Karpas-422 (cell line): ENCODE results near the gene MDN1. TPM values are rescaled to one million over a fixed set of nuclear protein-coding genes. Genes with fewer than 3 reads are reported as not detected.
"Not testable (repeated sequence)": the region's sequence is repeated elsewhere in the genome, so short reads cannot be mapped to it uniquely, and the experiment has no call there.

Source experiments
- DNase-seq: peaks from one replicate; pipeline ENCODE4 v3.0.0-alpha.2; 2015
- H2AFZ ChIP-seq: fragments of 200-600 bp; sonication (generic); 2 replicates; pipeline ENCODE4 v1.6.1; 2014; ENCODE audit warnings: antibody characterized with exemption, low read length, mixed read lengths
- H3K27ac ChIP-seq: fragments of 200-600 bp; sonication (generic); 2 replicates; pipeline ENCODE4 v1.5.1; 2014; ENCODE audit warnings: mild to moderate bottlenecking, low read length, moderate library complexity
- H3K27me3 ChIP-seq: fragments of 200-600 bp; sonication (generic); 2 replicates; pipeline ENCODE4 v1.6.1; 2014; ENCODE audit warnings: low read length, mixed read lengths
- H3K36me3 ChIP-seq: fragments of 200-600 bp; sonication (generic); 2 replicates; pipeline ENCODE4 v1.6.1; 2014; ENCODE audit warnings: low read length, mixed read lengths; ENCODE audit not compliant: insufficient read depth
- H3K4me1 ChIP-seq: fragments of 200-600 bp; sonication (generic); 2 replicates; pipeline ENCODE4 v1.6.1; 2014; ENCODE audit warnings: mild to moderate bottlenecking, low read length, mixed read lengths
- H3K4me2 ChIP-seq: fragments of 200-600 bp; sonication (generic); 2 replicates; pipeline ENCODE4 v1.6.1; 2014; ENCODE audit warnings: low read length, low read depth, mild to moderate bottlenecking; ENCODE audit not compliant: poor library complexity, severe bottlenecking
- H3K4me3 ChIP-seq: fragments of 200-600 bp; sonication (generic); 2 replicates; pipeline ENCODE4 v1.5.1; 2014; ENCODE audit warnings: mild to moderate bottlenecking, antibody characterized with exemption, low read length, mixed read lengths
- H3K79me2 ChIP-seq: fragments of 200-600 bp; sonication (generic); 2 replicates; pipeline ENCODE4 v1.6.1; 2014; ENCODE audit warnings: mild to moderate bottlenecking, low read length, mixed read lengths
- H3K9ac ChIP-seq: fragments of 200-600 bp; sonication (generic); 2 replicates; pipeline ENCODE4 v1.6.0; 2014; ENCODE audit warnings: low read length
- H3K9me2 ChIP-seq: fragments of 200-600 bp; sonication (generic), shearing (Covaris generic); replicated peaks from 2 replicates; pipeline ENCODE4 v1.6.0; 2014; ENCODE audit warnings: mild to moderate bottlenecking, low read length, moderate library complexity; ENCODE audit not compliant: insufficient read depth
- H3K9me3 ChIP-seq: fragments of 300-700, 200-600 bp; sonication (generic); 2 replicates; pipeline ENCODE4 v1.6.1; 2014; ENCODE audit warnings: low read length, mixed read lengths
- H4K20me1 ChIP-seq: fragments of 200-600 bp; sonication (generic); 2 replicates; pipeline ENCODE4 v1.6.1; 2014; ENCODE audit warnings: mild to moderate bottlenecking, antibody characterized with exemption, low read length, low read depth; ENCODE audit not compliant: insufficient read depth
- total RNA-seq: library from RNA; depleted of rRNA; stranded (reverse); fragments of >200 nt; shearing (Covaris generic); gene quantifications from 2 replicates; pipeline ENCODE4 v1.2.3, GENCODE V29; 2014; ENCODE audit warnings: low replicate concordance

MDN1 gene
- total RNA-seq, 1 experiment from 2014 or later: 42.0 TPM

DNA sequence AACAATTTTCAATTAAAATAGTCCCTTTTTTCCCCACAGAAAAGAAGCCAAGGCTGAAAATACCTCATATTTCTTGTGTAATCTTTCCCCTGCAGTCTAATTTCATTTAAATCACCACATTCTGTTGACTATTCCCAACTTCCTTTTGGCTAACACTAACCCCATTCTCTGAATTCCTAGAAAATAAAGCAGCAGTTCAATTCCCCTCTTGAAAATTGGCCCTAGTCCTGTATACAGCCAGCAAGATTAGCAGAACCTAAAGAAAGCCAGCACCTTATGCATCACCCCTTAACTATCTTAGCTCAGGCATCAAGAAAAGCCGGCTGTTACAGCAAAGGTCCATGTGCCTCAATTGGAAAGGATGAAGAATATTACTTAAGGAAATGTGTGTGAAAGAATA lies 69.7 kb downstream of the MDN1 start:
- 0 out of 2 replicates have a peak, but pooled peaks cover 5% of the 10 kb centered on the region for H4K20me1 ChIP-seq
- H3K27me3 ChIP-seq: no peaks in the 10 kb centered on the region
- H3K9me3 ChIP-seq: no peaks in the 10 kb centered on the region
- peaks cover 3% of the 10 kb centered on the region; the same call in 1 of the 2 replicates for H3K79me2 ChIP-seq
- H3K9me2 ChIP-seq: no peaks in the 10 kb centered on the region
- H3K4me1 ChIP-seq: no peaks in the 10 kb centered on the region
- no peak overlapping the region for H2AFZ ChIP-seq
- H3K36me3 ChIP-seq: peaks cover 66% of the 10 kb centered on the region
- H3K9ac ChIP-seq: no peak overlapping the region
- H3K4me2 ChIP-seq: no peak overlapping the region
- H3K4me3 ChIP-seq: no peak overlapping the region
- no peak for DNase-seq
- no peak overlapping the region for H3K27ac ChIP-seq

- Histone ChIP-seq H3K9ac (no peak overlapping the region), H3K36me3 (peaks cover 57% of the 10 kb centered on the region), H4K20me1 (0 out of 2 replicates have a peak, but pooled peaks cover 5% of the 10 kb centered on the region), H3K9me2 (no peaks in the 10 kb centered on the region), H3K4me3 (no peak overlapping the region), H3K79me2 (peaks cover 3% of the 10 kb centered on the region; the same call in 1 of the 2 replicates), H2AFZ (no peak overlapping the region), H3K4me2 (no peak overlapping the region), H3K4me1 (no peaks in the 10 kb centered on the region), H3K9me3 (no peaks in the 10 kb centered on the region), H3K27me3 (no peaks in the 10 kb centered on the region), H3K27ac (no peak overlapping the region)
- DNase-seq: no peak
Observed at GRCh38 chr6:89745716-89746115, 73.9 kb downstream of the MDN1 start.

GRCh38 chr6:89745096-89745495 lies 74.5 kb downstream of the MDN1 start:
- H3K4me3 ChIP-seq: no peak overlapping the region
- H3K36me3 ChIP-seq: peaks cover 53% of the 10 kb centered on the region
- no peaks in the 10 kb centered on the region for H3K9me2 ChIP-seq
- DNase-seq: no peak
- no peaks in the 10 kb centered on the region for H3K4me1 ChIP-seq
- 0 out of 2 replicates have a peak, but pooled peaks cover 5% of the 10 kb centered on the region for H4K20me1 ChIP-seq
- H3K4me2 ChIP-seq: no peak overlapping the region
- peaks cover 3% of the 10 kb centered on the region; the same call in 1 of the 2 replicates for H3K79me2 ChIP-seq
- no peaks in the 10 kb centered on the region for H3K27me3 ChIP-seq
- no peak overlapping the region for H3K9ac ChIP-seq
- no peak overlapping the region for H2AFZ ChIP-seq
- no peak overlapping the region for H3K27ac ChIP-seq
- H3K9me3 ChIP-seq: no peaks in the 10 kb centered on the region

DNA sequence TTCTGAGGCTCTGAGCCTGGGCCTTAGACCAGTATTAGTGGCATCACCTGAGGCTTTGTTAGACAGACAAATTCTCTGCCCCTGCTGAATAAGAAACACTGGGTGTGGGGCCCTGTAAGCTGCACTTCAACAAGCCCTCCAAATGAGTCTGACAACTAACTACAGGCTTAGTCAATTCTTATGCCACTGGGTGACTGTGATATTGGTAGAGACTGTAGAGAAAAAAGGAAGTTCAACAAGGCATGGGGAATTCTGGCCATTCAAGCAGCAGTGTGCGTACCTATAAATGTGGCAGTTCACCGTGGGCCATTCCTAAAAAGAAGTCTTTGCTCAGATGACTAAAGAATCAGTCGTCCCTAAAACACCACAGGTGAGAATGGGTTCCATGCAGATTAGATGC lies 82.7 kb downstream of the MDN1 start:
- H3K36me3 ChIP-seq: peaks cover 54% of the 10 kb centered on the region
- no peak overlapping the region for H3K9ac ChIP-seq
- H3K27ac ChIP-seq: no peak overlapping the region
- no peaks in the 10 kb centered on the region for H3K4me1 ChIP-seq
- peaks cover 7% of the 10 kb centered on the region; the same call in 1 of the 2 replicates for H3K79me2 ChIP-seq
- DNase-seq: no peak
- no peaks in the 10 kb centered on the region for H3K27me3 ChIP-seq
- H2AFZ ChIP-seq: no peak overlapping the region
- no peaks in the 10 kb centered on the region for H3K9me3 ChIP-seq
- H3K4me3 ChIP-seq: no peak overlapping the region
- no peaks in the 10 kb centered on the region for H4K20me1 ChIP-seq
- H3K9me2 ChIP-seq: no peaks in the 10 kb centered on the region
- H3K4me2 ChIP-seq: no peak overlapping the region

DNA sequence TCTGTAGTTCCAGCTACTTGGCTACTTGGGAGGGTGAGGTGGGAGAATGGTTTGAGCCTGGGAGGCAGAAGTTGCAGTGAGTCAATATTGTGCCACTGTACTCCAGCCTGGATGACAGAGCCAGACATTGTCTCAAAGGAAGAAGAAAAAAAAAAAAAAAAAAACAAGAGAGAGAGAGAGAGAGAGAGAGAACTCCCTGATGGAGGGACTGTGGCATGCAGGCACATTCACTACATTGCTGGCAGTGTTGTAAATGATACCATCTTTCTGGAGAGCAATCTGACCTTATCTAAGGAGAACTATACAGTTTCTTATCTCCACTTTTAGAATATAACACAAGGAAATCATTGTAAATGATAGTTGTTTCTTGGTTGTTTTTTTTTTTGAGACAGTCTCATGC lies 85.1 kb downstream of the MDN1 start:
- Histone ChIP-seq H3K36me3 (peaks cover 52% of the 10 kb centered on the region), H2AFZ (no peak overlapping the region), H4K20me1 (no peaks in the 10 kb centered on the region), H3K9me2 (no peaks in the 10 kb centered on the region), H3K27ac (no peak overlapping the region), H3K79me2 (peaks cover 7% of the 10 kb centered on the region; the same call in 1 of the 2 replicates), H3K4me3 (no peak overlapping the region), H3K27me3 (no peaks in the 10 kb centered on the region), H3K4me2 (no peak overlapping the region), H3K9me3 (no peaks in the 10 kb centered on the region), H3K9ac (no peak overlapping the region), H3K4me1 (no peaks in the 10 kb centered on the region)
- DNase-seq: no peak

- peaks cover 55% of the 10 kb centered on the region for H3K36me3 ChIP-seq
- H3K9ac ChIP-seq: no peak overlapping the region
- no peak overlapping the region for H3K4me2 ChIP-seq
- no peak overlapping the region for H3K4me3 ChIP-seq
- no peak overlapping the region for H2AFZ ChIP-seq
- H3K4me1 ChIP-seq: no peaks in the 10 kb centered on the region
- no peaks in the 10 kb centered on the region for H3K9me2 ChIP-seq
- peaks cover 10% of the 10 kb centered on the region; the same call in 1 of the 2 replicates for H3K79me2 ChIP-seq
- no peaks in the 10 kb centered on the region for H3K27me3 ChIP-seq
- H3K9me3 ChIP-seq: no peaks in the 10 kb centered on the region
- no peak overlapping the region for H3K27ac ChIP-seq
- DNase-seq: no peak
- H4K20me1 ChIP-seq: no peaks in the 10 kb centered on the region
Observed at GRCh38 chr6:89731924-89732567, 87.5 kb downstream of the MDN1 start.

DNA sequence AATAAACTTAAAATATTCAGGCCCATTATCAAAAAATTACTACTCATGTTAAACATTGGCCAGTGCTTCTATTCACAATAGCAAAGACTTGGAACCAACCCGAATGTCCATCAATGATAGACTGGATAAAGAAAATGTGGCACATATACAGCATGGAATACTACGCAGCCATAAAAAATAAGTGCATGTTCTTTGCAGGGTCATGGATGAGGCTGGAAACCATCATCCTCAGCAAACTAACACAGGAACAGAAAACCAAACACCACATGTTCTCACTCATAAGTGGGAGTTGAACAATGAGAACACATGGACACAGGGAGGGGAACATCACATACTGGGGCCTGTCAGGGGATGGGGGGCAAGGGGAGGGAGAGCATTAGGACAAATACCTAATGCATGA lies 88.3 kb downstream of the MDN1 start:
- H3K4me1 ChIP-seq, H3K9me3 ChIP-seq, H3K4me2 ChIP-seq, H2AFZ ChIP-seq, H3K4me3 ChIP-seq, H3K9me2 ChIP-seq, H3K27ac ChIP-seq, DNase-seq, H3K27me3 ChIP-seq, H4K20me1 ChIP-seq, H3K9ac ChIP-seq, H3K79me2 ChIP-seq: not testable (repeated sequence)
- peaks cover 59% of the 10 kb centered on the region for H3K36me3 ChIP-seq

DNA sequence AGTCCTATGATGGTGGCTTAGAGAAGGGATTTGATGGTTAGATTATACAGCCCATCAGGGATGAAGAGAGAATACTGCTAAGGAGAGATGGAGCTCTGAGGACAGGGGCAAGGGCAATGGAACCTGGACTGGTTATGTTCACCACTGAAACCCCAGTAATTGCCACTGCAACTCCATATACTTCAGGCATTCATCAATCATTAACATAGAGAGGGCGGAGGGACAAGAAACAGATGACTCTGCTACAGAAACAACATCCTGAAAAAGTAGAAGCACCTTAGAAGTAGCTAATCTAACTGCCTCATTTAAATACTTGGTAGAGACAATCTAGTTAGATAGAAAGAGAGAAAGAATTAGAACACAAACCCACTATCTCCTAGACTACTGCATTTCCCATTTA lies 89.8 kb downstream of the MDN1 start:
- Histone ChIP-seq H3K9me2 (no peaks in the 10 kb centered on the region), H3K4me2 (no peak overlapping the region), H3K27me3 (no peaks in the 10 kb centered on the region), H3K27ac (no peak overlapping the region), H3K4me3 (no peak overlapping the region), H4K20me1 (no peaks in the 10 kb centered on the region), H3K9ac (no peak overlapping the region), H3K36me3 (peaks cover 67% of the 10 kb centered on the region), H3K4me1 (no peaks in the 10 kb centered on the region), H2AFZ (no peak overlapping the region), H3K9me3 (no peaks in the 10 kb centered on the region), H3K79me2 (peaks cover 10% of the 10 kb centered on the region; the same call in 1 of the 2 replicates)
- DNase-seq: no peak
